ENCODE measurements around the gene PRKCA.

Gene PRKCA

GRCh38 chr17:66762276-66762675, 459.9 kb downstream of the PRKCA start:
- Mint-ChIP-seq H3K9me3 (no peaks in the 10 kb centered on the region), H3K4me3 (no peak overlapping the region), H3K4me1 (no peaks in the 10 kb centered on the region), H3K27ac (no peak overlapping the region), H3K27me3 (no peaks in the 10 kb centered on the region), H3K36me3 (peaks cover 2% of the 10 kb centered on the region)

GRCh38 chr17:66763056-66763455, 460.6 kb downstream of the PRKCA start:
- H3K27ac Mint-ChIP-seq: peak overlapping the region; percentile 30
- H3K4me1 Mint-ChIP-seq: no peaks in the 10 kb centered on the region
- no peaks in the 10 kb centered on the region for H3K27me3 Mint-ChIP-seq
- no peaks in the 10 kb centered on the region for H3K9me3 Mint-ChIP-seq
- H3K36me3 Mint-ChIP-seq: peaks cover 3% of the 10 kb centered on the region
- no peak overlapping the region for H3K4me3 Mint-ChIP-seq

GRCh38 chr17:66764506-66764905, 462.1 kb downstream of the PRKCA start:
- Mint-ChIP-seq H3K36me3 (peaks cover 3% of the 10 kb centered on the region), H3K4me1 (no peaks in the 10 kb centered on the region), H3K27ac (peak overlapping the region; percentile 8), H3K27me3 (no peaks in the 10 kb centered on the region), H3K9me3 (no peaks in the 10 kb centered on the region), H3K4me3 (no peak overlapping the region)

- Mint-ChIP-seq H3K4me3 (no peak overlapping the region), H3K27me3 (no peaks in the 10 kb centered on the region), H3K9me3 (no peaks in the 10 kb centered on the region), H3K27ac (no peak overlapping the region), H3K36me3 (peaks cover 8% of the 10 kb centered on the region), H3K4me1 (peaks cover 4% of the 10 kb centered on the region)
Measured at GRCh38 chr17:66767154-66767933, 464.9 kb downstream of the PRKCA start.

GRCh38 chr17:66769911-66770310, 467.5 kb downstream of the PRKCA start:
- H3K4me1 Mint-ChIP-seq: peaks cover 4% of the 10 kb centered on the region
- no peaks in the 10 kb centered on the region for H3K27me3 Mint-ChIP-seq
- H3K9me3 Mint-ChIP-seq: no peaks in the 10 kb centered on the region
- H3K36me3 Mint-ChIP-seq: peaks cover 8% of the 10 kb centered on the region
- no peak overlapping the region for H3K27ac Mint-ChIP-seq
- no peak overlapping the region for H3K4me3 Mint-ChIP-seq

GRCh38 chr17:66772148-66772812, 469.9 kb downstream of the PRKCA start:
- H3K4me3 Mint-ChIP-seq: no peak overlapping the region
- H3K27me3 Mint-ChIP-seq: no peaks in the 10 kb centered on the region
- H3K4me1 Mint-ChIP-seq: peaks cover 4% of the 10 kb centered on the region
- H3K27ac Mint-ChIP-seq: no peak overlapping the region
- no peaks in the 10 kb centered on the region for H3K9me3 Mint-ChIP-seq
- peaks cover 7% of the 10 kb centered on the region for H3K36me3 Mint-ChIP-seq

- H3K4me1 Mint-ChIP-seq: peaks cover 4% of the 10 kb centered on the region
- H3K27ac Mint-ChIP-seq: no peak overlapping the region
- H3K27me3 Mint-ChIP-seq: no peaks in the 10 kb centered on the region
- no peaks in the 10 kb centered on the region for H3K9me3 Mint-ChIP-seq
- H3K4me3 Mint-ChIP-seq: no peak overlapping the region
- H3K36me3 Mint-ChIP-seq: peaks cover 5% of the 10 kb centered on the region
Measured at GRCh38 chr17:66775271-66775670, 472.9 kb downstream of the PRKCA start.

- Mint-ChIP-seq H3K27ac (no peak overlapping the region), H3K36me3 (peaks cover 2% of the 10 kb centered on the region), H3K27me3 (no peaks in the 10 kb centered on the region), H3K9me3 (no peaks in the 10 kb centered on the region), H3K4me3 (no peak overlapping the region), H3K4me1 (no peaks in the 10 kb centered on the region)
Measured at GRCh38 chr17:66775881-66776400, 473.5 kb downstream of the PRKCA start.

GRCh38 chr17:66776999-66777688, 474.7 kb downstream of the PRKCA start:
- Mint-ChIP-seq H3K27me3 (no peaks in the 10 kb centered on the region), H3K4me3 (no peak overlapping the region), H3K4me1 (no peaks in the 10 kb centered on the region), H3K27ac (no peak overlapping the region), H3K9me3 (no peaks in the 10 kb centered on the region), H3K36me3 (peaks cover 2% of the 10 kb centered on the region)

- H3K4me1 Mint-ChIP-seq: no peaks in the 10 kb centered on the region
- H3K36me3 Mint-ChIP-seq: peaks cover 2% of the 10 kb centered on the region
- no peak overlapping the region for H3K27ac Mint-ChIP-seq
- H3K4me3 Mint-ChIP-seq: no peak overlapping the region
- no peaks in the 10 kb centered on the region for H3K27me3 Mint-ChIP-seq
- H3K9me3 Mint-ChIP-seq: no peaks in the 10 kb centered on the region
Measured at GRCh38 chr17:66777689-66778225, 475.3 kb downstream of the PRKCA start.

- H3K9me3 Mint-ChIP-seq: no peaks in the 10 kb centered on the region
- H3K4me1 Mint-ChIP-seq: no peaks in the 10 kb centered on the region
- H3K27ac Mint-ChIP-seq: no peak overlapping the region
- H3K27me3 Mint-ChIP-seq: no peaks in the 10 kb centered on the region
- H3K4me3 Mint-ChIP-seq: no peak overlapping the region
- peaks cover 2% of the 10 kb centered on the region for H3K36me3 Mint-ChIP-seq
Measured at GRCh38 chr17:66778531-66779236, 476.3 kb downstream of the PRKCA start.

- peaks cover 2% of the 10 kb centered on the region for H3K36me3 Mint-ChIP-seq
- H3K9me3 Mint-ChIP-seq: no peaks in the 10 kb centered on the region
- no peak overlapping the region for H3K4me3 Mint-ChIP-seq
- H3K4me1 Mint-ChIP-seq: no peaks in the 10 kb centered on the region
- H3K27me3 Mint-ChIP-seq: no peaks in the 10 kb centered on the region
- no peak overlapping the region for H3K27ac Mint-ChIP-seq
Measured at GRCh38 chr17:66779237-66779606, 476.8 kb downstream of the PRKCA start.

- H3K4me1 Mint-ChIP-seq: no peaks in the 10 kb centered on the region
- H3K9me3 Mint-ChIP-seq: no peaks in the 10 kb centered on the region
- H3K36me3 Mint-ChIP-seq: peaks cover 2% of the 10 kb centered on the region
- no peak overlapping the region for H3K27ac Mint-ChIP-seq
- H3K4me3 Mint-ChIP-seq: no peak overlapping the region
- no peaks in the 10 kb centered on the region for H3K27me3 Mint-ChIP-seq
Measured at GRCh38 chr17:66781135-66781534, 478.7 kb downstream of the PRKCA start.

GRCh38 chr17:66782851-66783250, 480.4 kb downstream of the PRKCA start:
- Mint-ChIP-seq H3K27ac (no peak overlapping the region), H3K36me3 (peaks cover 10% of the 10 kb centered on the region), H3K9me3 (no peaks in the 10 kb centered on the region), H3K27me3 (no peaks in the 10 kb centered on the region), H3K4me3 (no peak overlapping the region), H3K4me1 (no peaks in the 10 kb centered on the region)

GRCh38 chr17:66783656-66784381, 481.4 kb downstream of the PRKCA start:
- no peaks in the 10 kb centered on the region for H3K4me1 Mint-ChIP-seq
- H3K36me3 Mint-ChIP-seq: peaks cover 10% of the 10 kb centered on the region
- no peak overlapping the region for H3K27ac Mint-ChIP-seq
- no peaks in the 10 kb centered on the region for H3K27me3 Mint-ChIP-seq
- no peak overlapping the region for H3K4me3 Mint-ChIP-seq
- H3K9me3 Mint-ChIP-seq: no peaks in the 10 kb centered on the region

All from activated naive CD4-positive, alpha-beta T cell treated with anti-CD3 and anti-CD28 coated beads, Interleukin-2, amount 50 U/mL, for 24 hours (primary cell).